HG03103 (cell line): Measurements from ENCODE around the gene SPTBN1.
"Not testable (repeated sequence)": the region's sequence is repeated elsewhere in the genome, so short reads cannot be mapped to it uniquely, and the experiment has no call there.

ENCODE experiments used
- ATAC-seq: cut with Tn5 transposase; IDR thresholded peaks from one replicate; pipeline ENCODE4 v1.9.1; 2021; ENCODE audit warnings: low read depth; ENCODE audit not compliant: unreplicated experiment

The SPTBN1 gene

GRCh38 chr2:54677476-54678265 lies 221.5 kb downstream of the SPTBN1 start:
- no peak for ATAC-seq

- no peak for ATAC-seq
Measured at GRCh38 chr2:54678719-54679118, 222.6 kb downstream of the SPTBN1 start.

- no peak for ATAC-seq
Measured at GRCh38 chr2:54680397-54681041, 224.4 kb downstream of the SPTBN1 start.

- ATAC-seq = no peak
Measured at GRCh38 chr2:54681416-54681815, 225.3 kb downstream of the SPTBN1 start.

- ATAC-seq = no peak
Measured at GRCh38 chr2:54683596-54683995, 227.5 kb downstream of the SPTBN1 start.

- ATAC-seq = no peak
Measured at GRCh38 chr2:54685263-54685775, 229.2 kb downstream of the SPTBN1 start.

- no peak for ATAC-seq
Measured at GRCh38 chr2:54687595-54688152, 231.5 kb downstream of the SPTBN1 start.

GRCh38 chr2:54691445-54692135 lies 235.5 kb downstream of the SPTBN1 start:
- ATAC-seq = no peak

GRCh38 chr2:54692556-54692955 lies 236.4 kb downstream of the SPTBN1 start:
- no peak for ATAC-seq

- no peak for ATAC-seq
Measured at GRCh38 chr2:54695378-54695777, 239.3 kb downstream of the SPTBN1 start.

- no peak for ATAC-seq
Measured at GRCh38 chr2:54697934-54698333, 241.8 kb downstream of the SPTBN1 start.

- ATAC-seq = not testable (repeated sequence)
Measured at GRCh38 chr2:54698926-54699325, 242.8 kb downstream of the SPTBN1 start.

- no peak for ATAC-seq
Measured at GRCh38 chr2:54699665-54700064, 243.5 kb downstream of the SPTBN1 start.

GRCh38 chr2:54701029-54701428 lies 244.9 kb downstream of the SPTBN1 start:
- no peak for ATAC-seq

GRCh38 chr2:54704238-54704637 lies 248.1 kb downstream of the SPTBN1 start:
- no peak for ATAC-seq

- no peak for ATAC-seq
Measured at GRCh38 chr2:54704688-54705605, 248.8 kb downstream of the SPTBN1 start.

GRCh38 chr2:54706622-54707021 lies 250.5 kb downstream of the SPTBN1 start:
- no peak for ATAC-seq

GRCh38 chr2:54708584-54709335 lies 252.6 kb downstream of the SPTBN1 start:
- no peak for ATAC-seq

- ATAC-seq = no peak
Measured at GRCh38 chr2:54709336-54709809, 253.2 kb downstream of the SPTBN1 start.
